ENCODE data around the gene CENPA. TPM values are rescaled to one million over a fixed set of nuclear protein-coding genes. Genes with fewer than 3 reads are reported as not detected.

Gene CENPA
- total RNA-seq, 1 experiment from 2014 or later = 45.8 TPM

- Histone ChIP-seq H3K79me2 (ENCODE audit: insufficient read depth, low read length) (peaks cover 40% of the 10 kb centered on the region), H3K27me3 (ENCODE audit: insufficient read depth, low read length) (no peaks in the 10 kb centered on the region), H3K9ac (ENCODE audit: low read length) (no peak overlapping the region), H3K36me3 (ENCODE audit: control insufficient read depth in 1 of 2, insufficient read depth in 2 of 2, low read length in 2 of 2) (peaks cover 8 to 24% of the 10 kb centered on the region in 2 experiments; a peak in 2 of 4 replicates), H3K9me2 (ENCODE audit: insufficient read depth) (no peaks in the 10 kb centered on the region), H3K27ac (ENCODE audit: low read depth, low read length) (no peak overlapping the region), H4K20me1 (ENCODE audit: insufficient read depth) (no peaks in the 10 kb centered on the region; the same call in 1 of the 2 replicates), H3K9me3 (ENCODE audit: control insufficient read depth in 1 of 2, insufficient read depth in 1 of 2, low read depth in 1 of 2, low read length in 2 of 2) (no peaks in the 10 kb centered on the region), H3K4me2 (ENCODE audit: low read length) (no peak overlapping the region), H3K4me3 (replicated peaks in 1 of 2; ENCODE audit: low read depth in 1 of 2, low read length in 2 of 2) (no peak overlapping the region), H3K4me1 (ENCODE audit: control insufficient read depth in 1 of 2, insufficient read depth in 2 of 2, low read length in 2 of 2) (peaks cover 14 to 16% of the 10 kb centered on the region in 2 experiments), H2AFZ (ENCODE audit: low read depth, low read length, poor library complexity, severe bottlenecking) (no peak overlapping the region)
- RAD21 ChIA-PET (ENCODE audit: low non-redundant PET in 1 of 2, low total read pairs in 2 of 2, uncharacterized antibody in 2 of 2, unreplicated experiment in 2 of 2) = no interaction called here
- CTCF ChIA-PET = no interaction called here
- TF ChIP-seq EZH2 (IDR thresholded peaks at IDR 0.05) (no peak), MAX (IDR thresholded peaks at IDR 0.05) (no peak), ATF3 (IDR thresholded peaks at IDR 0.05) (no peak), POLR2AphosphoS5 (IDR thresholded peaks at IDR 0.05; ENCODE audit: low read depth, low read length) (no peak), RAD21 (IDR thresholded peaks at IDR 0.05; ENCODE audit: low read depth) (no peak), SP1 (IDR thresholded peaks at IDR 0.05; ENCODE audit: low read depth) (no peak), YY1 (IDR thresholded peaks at IDR 0.05; ENCODE audit: extremely low read depth, insufficient replicate concordance, low read depth, low read length) (no peak), EGR1 (IDR thresholded peaks at IDR 0.05; ENCODE audit: low read depth) (no peak), EZH2phosphoT487 (IDR thresholded peaks at IDR 0.05; ENCODE audit: borderline replicate concordance) (no peak), ZFX (IDR thresholded peaks at IDR 0.05) (no peak), JUND (IDR thresholded peaks at IDR 0.05) (no peak), TCF7L2 (IDR thresholded peaks at IDR 0.05; ENCODE audit: borderline replicate concordance, extremely low read depth, insufficient read depth, insufficient read length) (no peak), ZBTB33 (IDR thresholded peaks at IDR 0.05; ENCODE audit: extremely low read depth, insufficient replicate concordance, low read length) (no peak)
- POLR2A ChIA-PET = no interaction called here
- ATAC-seq (no peak), DNase-seq (ENCODE audit: low read depth, low spot score) (no peak)
- intact Hi-C loops (cut with micrococcal nuclease) = no loop called here
- no TSS peak for BruUV-seq (replicated peaks)
These were observed 9.6 kb upstream of the CENPA start for GRCh38 chr2:26776195-26776800.

Measured in HCT116 (cell line).